Stimulated activated effector memory CD8-positive, alpha-beta T cell treated with anti-CD3 and anti-CD28 coated beads, Interleukin-12 subunit alpha, Interleukin-12 subunit beta, amount 100 ng/mL, for 72 hours (primary cell): ENCODE results near the gene SLC33A1.
"Not testable (repeated sequence)": the region's sequence is repeated elsewhere in the genome, so short reads cannot be mapped to it uniquely, and the experiment has no call there.

Experiments
- ATAC-seq: fragments of 150-1000 bp; cut with Tn5 transposase; 2 replicates; pipeline ENCODE4 v1.10.0; 2021
- DNase-seq, 2 donors: peaks; one replicate each; pipeline ENCODE4 v3.0.0; 2021 to 2022; ENCODE audit warnings: low spot score in 2 of 2
- H3K27ac Mint-ChIP-seq: one replicate; pipeline ENCODE4 v1.8.0; 2022; ENCODE audit warnings: mild to moderate bottlenecking, mixed read lengths
- H3K36me3 Mint-ChIP-seq: one replicate; pipeline ENCODE4 v1.8.0; 2022; ENCODE audit warnings: mild to moderate bottlenecking, mixed read lengths
- H3K4me1 Mint-ChIP-seq: one replicate; pipeline ENCODE4 v1.8.0; 2022; ENCODE audit warnings: mixed read lengths
- H3K4me3 Mint-ChIP-seq: one replicate; pipeline ENCODE4 v1.8.0; 2022; ENCODE audit warnings: mild to moderate bottlenecking, mixed read lengths
- H3K9me3 Mint-ChIP-seq: one replicate; pipeline ENCODE4 v1.8.0; 2022; ENCODE audit warnings: mixed read lengths

SLC33A1 gene

DNA sequence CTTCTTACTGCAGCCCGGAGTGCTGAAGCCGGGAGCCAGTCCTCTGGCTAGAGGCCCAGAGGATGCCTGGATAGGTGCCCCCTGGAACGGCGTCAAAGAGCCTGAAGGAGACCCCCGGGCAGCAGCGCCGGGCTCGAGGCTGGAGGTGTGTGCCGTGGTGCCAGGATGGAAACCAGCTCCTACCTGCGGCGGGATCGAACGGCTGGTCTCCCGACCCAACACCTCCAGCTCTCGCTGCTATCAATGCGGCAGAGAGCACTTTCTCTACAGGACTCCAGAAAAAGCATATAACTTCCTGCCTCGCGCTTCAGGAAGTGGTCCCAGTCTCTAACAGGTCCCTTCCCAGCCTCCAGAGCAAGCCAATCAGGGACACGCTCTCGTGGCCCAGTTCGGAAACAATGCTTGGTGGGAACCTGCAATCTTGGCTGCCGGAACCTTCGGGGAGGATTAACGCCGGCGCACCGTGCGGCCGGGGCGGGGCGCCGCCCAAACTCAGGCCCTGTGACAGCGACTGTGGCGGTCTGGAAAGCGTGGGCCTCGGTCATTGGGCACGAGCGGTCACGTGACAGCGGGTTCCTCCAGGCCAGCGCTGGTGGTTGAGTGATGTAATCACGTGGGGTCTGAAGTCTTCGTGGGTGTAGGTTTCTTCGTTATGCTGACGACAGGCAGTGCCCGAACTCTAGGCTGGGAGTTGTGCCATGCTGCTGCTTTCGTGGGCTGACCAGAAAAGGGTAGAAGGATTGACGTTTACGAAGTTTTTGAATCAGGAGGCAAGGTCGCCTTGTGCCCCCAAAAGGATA is at the start of gene SLC33A1:
TSS of gene SLC33A1 (minus strand) at position 287 of the 800 bp plus-strand sequence. CDS start 430 bp downstream, outside the sequence.
- H3K27ac Mint-ChIP-seq: peak within 1 kb of the TSS; percentile 97
- ATAC-seq (peak; percentile 94), DNase-seq (peak; percentile 95 to 99)
- H3K4me3 Mint-ChIP-seq: peak within 1 kb of the TSS; percentile 97
- H3K4me1 Mint-ChIP-seq: peaks cover 35% of the 10 kb centered on the region
- no peaks in the 10 kb centered on the region for H3K9me3 Mint-ChIP-seq
- peaks cover 51% of the 10 kb centered on the region for H3K36me3 Mint-ChIP-seq

- Mint-ChIP-seq H3K36me3 (peaks cover 81% of the 10 kb centered on the region), H3K27ac (no peak overlapping the region), H3K9me3 (no peaks in the 10 kb centered on the region), H3K4me3 (no peak overlapping the region), H3K4me1 (peaks cover 6% of the 10 kb centered on the region)
- ATAC-seq (no peak), DNase-seq (no peak)
Observed at GRCh38 chr3:155895379-155895900, 41.2 kb upstream of the SLC33A1 start.

DNA sequence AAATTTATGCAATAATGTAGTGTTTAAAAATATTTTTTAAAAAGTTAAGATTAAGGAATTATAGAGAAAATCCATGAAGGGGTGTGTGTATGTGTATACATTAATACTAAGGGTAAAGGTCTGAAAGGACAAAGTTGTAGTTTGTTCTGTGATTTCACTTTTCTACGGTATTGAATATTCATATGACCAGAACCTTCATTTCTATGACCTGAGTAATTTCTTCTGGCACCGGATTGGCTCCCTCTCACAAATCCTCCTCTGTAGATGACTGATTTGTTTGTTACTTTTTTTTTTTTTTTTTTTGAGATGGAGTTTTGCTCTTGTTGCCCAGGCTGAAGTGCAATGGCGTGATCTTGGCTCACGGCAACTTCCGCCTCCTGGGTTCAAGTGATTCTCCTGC is 37.1 kb upstream of the SLC33A1 start:
- H3K4me3 Mint-ChIP-seq: no peak overlapping the region
- DNase-seq (no peak), ATAC-seq (no peak)
- no peak overlapping the region for H3K27ac Mint-ChIP-seq
- H3K4me1 Mint-ChIP-seq: peaks cover 27% of the 10 kb centered on the region
- no peaks in the 10 kb centered on the region for H3K9me3 Mint-ChIP-seq
- peaks cover 40% of the 10 kb centered on the region for H3K36me3 Mint-ChIP-seq

DNA sequence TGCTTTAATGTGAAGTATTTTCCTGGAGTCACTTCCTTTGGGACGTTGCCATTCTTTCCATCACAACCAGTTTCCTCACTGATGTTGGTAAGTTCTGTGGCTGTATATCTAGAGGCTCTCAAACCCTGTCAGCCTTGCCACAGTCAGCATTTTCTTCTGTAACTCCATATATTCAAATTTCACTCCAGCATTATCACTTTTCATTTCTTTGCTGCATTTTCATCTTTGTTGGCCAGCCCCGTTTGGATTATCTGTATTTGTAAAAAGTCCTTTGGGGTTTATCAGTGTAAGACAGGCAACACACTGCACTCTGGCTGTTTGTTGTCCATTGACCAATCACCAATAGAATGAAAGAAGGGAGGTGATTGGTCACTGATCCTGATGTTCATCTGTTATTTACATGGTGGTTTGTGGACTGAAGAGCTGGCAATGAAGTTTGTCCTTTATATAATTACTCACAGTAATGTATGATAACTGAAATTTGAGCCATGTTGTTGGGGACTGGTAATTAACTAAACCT is 36.5 kb upstream of the SLC33A1 start:
- H3K4me1 Mint-ChIP-seq: peaks cover 27% of the 10 kb centered on the region

DNA sequence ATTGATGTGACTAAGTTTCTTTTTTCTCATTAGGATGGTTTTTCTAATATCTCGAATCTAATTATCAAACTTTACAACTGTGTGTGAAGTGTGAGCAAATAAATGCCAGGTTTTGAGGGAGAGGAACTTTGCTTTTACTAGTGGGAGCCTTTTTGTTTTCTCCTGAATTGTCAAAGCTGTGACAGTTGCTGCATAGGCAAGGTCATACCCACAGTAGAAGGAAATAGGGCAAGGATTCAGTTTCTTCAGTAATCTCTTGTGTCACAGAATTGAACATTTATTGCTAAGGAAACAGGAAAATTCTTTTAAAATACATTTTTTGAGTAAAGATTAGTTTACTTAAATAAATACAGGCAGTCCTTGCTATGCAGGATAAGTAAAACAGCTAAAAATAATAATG is 35.7 kb upstream of the SLC33A1 start:
- no peak for DNase-seq
- Mint-ChIP-seq H3K9me3 (no peaks in the 10 kb centered on the region), H3K4me3 (no peak overlapping the region), H3K27ac (no peak overlapping the region), H3K36me3 (peaks cover 26% of the 10 kb centered on the region), H3K4me1 (peaks cover 27% of the 10 kb centered on the region)
- no peak for ATAC-seq

More for the DNA sequence above, 36.5 kb upstream of the SLC33A1 start:
- H3K27ac Mint-ChIP-seq: no peak overlapping the region
- DNase-seq (no peak), ATAC-seq (no peak)
- peaks cover 34% of the 10 kb centered on the region for H3K36me3 Mint-ChIP-seq
- no peak overlapping the region for H3K4me3 Mint-ChIP-seq
- H3K9me3 Mint-ChIP-seq: no peaks in the 10 kb centered on the region

DNA sequence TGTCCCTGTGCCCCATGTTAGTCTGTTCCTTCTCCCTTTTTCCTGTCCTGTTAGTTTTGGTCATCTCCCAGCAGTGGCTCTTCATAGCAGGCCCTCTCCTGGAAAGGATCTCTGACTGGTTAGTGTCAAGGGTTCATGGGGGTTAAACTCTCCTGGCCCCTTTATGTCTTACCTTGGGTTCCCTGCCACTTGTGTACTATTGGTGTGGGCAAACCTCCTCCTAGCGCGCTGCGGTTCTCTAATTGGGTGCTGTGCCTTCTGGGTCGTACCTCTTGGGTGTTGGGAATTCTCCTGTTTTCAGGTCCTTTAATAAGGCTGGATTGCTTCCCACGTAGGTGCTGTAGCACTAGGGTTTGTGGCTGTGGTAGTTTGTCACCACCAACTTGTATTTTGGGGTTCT is 35.0 kb upstream of the SLC33A1 start:
- Mint-ChIP-seq H3K4me3 (no peak overlapping the region), H3K9me3 (no peaks in the 10 kb centered on the region), H3K36me3 (peaks cover 19% of the 10 kb centered on the region), H3K4me1 (peaks cover 33% of the 10 kb centered on the region), H3K27ac (no peak overlapping the region)
- no peak for ATAC-seq
- DNase-seq: no peak

- Mint-ChIP-seq H3K36me3 (no peaks in the 10 kb centered on the region), H3K4me1 (peaks cover 36% of the 10 kb centered on the region), H3K9me3 (no peaks in the 10 kb centered on the region), H3K4me3 (no peak overlapping the region), H3K27ac (no peak overlapping the region)
- no peak for ATAC-seq
- no peak for DNase-seq
Observed at GRCh38 chr3:155886915-155887314, 32.7 kb upstream of the SLC33A1 start.

DNA sequence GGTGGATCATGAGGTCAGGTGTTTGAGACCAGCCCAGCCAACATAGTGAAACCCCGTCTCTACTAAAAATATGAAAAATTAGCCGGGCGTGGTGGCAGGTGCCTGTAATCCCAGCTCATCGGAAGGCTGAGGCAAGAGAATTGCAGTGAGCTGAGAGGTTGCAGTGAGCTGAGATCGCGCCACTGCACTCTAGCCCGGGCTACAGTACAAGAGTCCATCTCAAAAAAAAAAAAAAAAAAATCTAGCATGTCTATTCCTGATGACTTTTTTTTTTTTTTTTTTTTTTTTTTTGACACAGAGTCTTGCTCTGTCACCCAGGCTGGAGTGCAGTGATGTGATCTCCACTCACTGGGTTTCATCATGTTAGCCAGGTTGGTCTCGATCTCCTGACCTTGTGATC is 32.1 kb upstream of the SLC33A1 start:
- peaks cover 40% of the 10 kb centered on the region for H3K4me1 Mint-ChIP-seq
- not testable (repeated sequence) for ATAC-seq, DNase-seq, H3K36me3 Mint-ChIP-seq, H3K9me3 Mint-ChIP-seq, H3K4me3 Mint-ChIP-seq, H3K27ac Mint-ChIP-seq

- DNase-seq (no peak), ATAC-seq (no peak)
- no peak overlapping the region for H3K27ac Mint-ChIP-seq
- H3K9me3 Mint-ChIP-seq: no peaks in the 10 kb centered on the region
- H3K4me3 Mint-ChIP-seq: no peak overlapping the region
- H3K4me1 Mint-ChIP-seq: peaks cover 39% of the 10 kb centered on the region
- H3K36me3 Mint-ChIP-seq: no peaks in the 10 kb centered on the region
Observed at GRCh38 chr3:155885292-155885691, 31.1 kb upstream of the SLC33A1 start.

DNA sequence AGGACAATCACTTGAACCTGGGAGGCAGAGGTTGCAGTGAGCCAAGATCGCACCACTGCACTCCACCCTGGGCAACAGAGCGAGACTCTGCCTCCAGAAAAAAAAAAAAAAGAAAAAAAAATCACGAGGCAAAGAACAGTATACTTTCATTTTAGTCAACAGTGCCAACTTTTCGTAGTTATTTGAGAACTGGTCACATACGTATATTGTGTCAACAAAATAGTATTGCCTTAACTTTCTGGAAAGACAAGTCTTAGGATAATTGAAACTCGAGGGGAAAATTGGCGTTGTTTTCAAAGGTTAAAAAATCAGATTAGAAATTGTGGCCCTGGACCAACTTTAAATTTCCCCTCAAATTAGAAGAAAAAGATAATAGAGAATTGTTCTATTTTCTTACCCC is 30.1 kb upstream of the SLC33A1 start:
- H3K4me3 Mint-ChIP-seq: no peak overlapping the region
- peaks cover 45% of the 10 kb centered on the region for H3K4me1 Mint-ChIP-seq
- no peaks in the 10 kb centered on the region for H3K36me3 Mint-ChIP-seq
- H3K9me3 Mint-ChIP-seq: no peaks in the 10 kb centered on the region
- H3K27ac Mint-ChIP-seq: no peak overlapping the region
- DNase-seq: no peak
- no peak for ATAC-seq

- DNase-seq: no peak
- Mint-ChIP-seq H3K4me3 (no peak overlapping the region), H3K9me3 (no peaks in the 10 kb centered on the region), H3K36me3 (peaks cover 2% of the 10 kb centered on the region), H3K4me1 (peaks cover 57% of the 10 kb centered on the region), H3K27ac (no peak overlapping the region)
- ATAC-seq: peak; percentile 39
Observed at GRCh38 chr3:155880286-155880685, 26.1 kb upstream of the SLC33A1 start.

DNA sequence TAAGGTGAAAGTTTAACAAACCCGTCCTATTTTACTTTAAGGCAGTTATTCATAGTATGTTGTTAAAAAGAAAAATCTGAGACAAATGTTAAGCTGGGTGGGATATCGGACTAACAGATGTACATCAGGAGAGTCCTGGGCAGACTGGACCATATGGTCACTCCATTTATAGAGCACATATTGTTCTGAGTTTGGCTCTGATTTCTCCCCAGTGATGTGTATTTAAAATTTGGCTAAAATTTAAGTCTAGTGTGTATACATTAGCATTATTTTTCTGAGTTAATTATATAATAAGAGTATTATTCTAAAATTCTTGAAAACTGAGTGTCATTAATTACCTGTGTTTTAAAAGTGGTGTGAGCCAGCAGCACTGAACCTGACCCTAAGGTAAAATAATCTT is 22.3 kb upstream of the SLC33A1 start:
- Mint-ChIP-seq H3K4me3 (no peak overlapping the region), H3K4me1 (peaks cover 47% of the 10 kb centered on the region), H3K9me3 (no peaks in the 10 kb centered on the region), H3K36me3 (peaks cover 23% of the 10 kb centered on the region), H3K27ac (no peak overlapping the region)
- DNase-seq: no peak
- no peak for ATAC-seq

GRCh38 chr3:155876037-155876436 is 21.8 kb upstream of the SLC33A1 start:
- peaks cover 47% of the 10 kb centered on the region for H3K4me1 Mint-ChIP-seq
- no peak overlapping the region for H3K4me3 Mint-ChIP-seq
- DNase-seq: no peak
- ATAC-seq: no peak
- H3K9me3 Mint-ChIP-seq: no peaks in the 10 kb centered on the region
- H3K36me3 Mint-ChIP-seq: peaks cover 23% of the 10 kb centered on the region
- H3K27ac Mint-ChIP-seq: no peak overlapping the region

DNA sequence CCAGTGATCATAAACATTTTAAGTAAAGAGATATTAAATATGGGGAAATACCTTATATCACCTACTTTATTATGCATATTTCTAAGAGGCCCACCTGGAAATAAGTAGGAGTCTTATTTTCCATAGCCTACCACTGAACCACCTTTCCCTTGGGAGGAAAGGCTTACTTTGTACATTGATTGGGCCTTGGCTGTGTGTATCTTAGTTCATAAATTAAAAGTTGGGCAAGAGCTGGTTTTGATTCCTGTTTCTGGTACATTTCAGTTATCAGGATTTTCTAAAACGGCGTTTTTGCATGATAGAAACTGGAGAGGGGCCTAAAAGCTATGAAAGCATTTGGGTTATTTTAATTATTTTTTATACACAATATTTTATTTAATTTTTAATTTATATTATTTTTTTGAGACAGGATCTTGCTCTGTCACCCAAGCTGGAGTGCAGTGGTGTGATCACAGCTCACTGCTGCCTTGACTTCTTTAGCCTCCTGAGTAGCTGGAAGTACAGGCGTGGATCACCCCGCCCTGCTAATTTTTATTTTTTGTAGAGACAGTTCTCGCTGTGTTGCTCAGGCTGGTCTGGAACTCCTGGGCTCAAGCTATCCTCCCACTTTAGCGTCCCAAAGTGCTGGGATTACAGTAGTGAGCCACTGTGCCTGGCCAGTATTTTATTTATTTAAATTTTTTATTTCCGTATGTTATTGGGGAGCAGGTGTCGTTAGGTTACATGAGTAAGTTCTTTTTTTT is 18.8 kb upstream of the SLC33A1 start:
- Mint-ChIP-seq H3K36me3 (peaks cover 23% of the 10 kb centered on the region), H3K4me1 (peaks cover 25% of the 10 kb centered on the region), H3K4me3 (peak overlapping the region; percentile 92), H3K9me3 (no peaks in the 10 kb centered on the region), H3K27ac (no peak overlapping the region)
- no peak for ATAC-seq
- DNase-seq: no peak

GRCh38 chr3:155871746-155872158 is 17.5 kb upstream of the SLC33A1 start:
- no peaks in the 10 kb centered on the region for H3K9me3 Mint-ChIP-seq
- H3K4me3 Mint-ChIP-seq: peak overlapping the region; percentile 92
- no peak for DNase-seq
- no peak for ATAC-seq
- H3K27ac Mint-ChIP-seq: peak overlapping the region; percentile 92
- peaks cover 14% of the 10 kb centered on the region for H3K4me1 Mint-ChIP-seq
- peaks cover 23% of the 10 kb centered on the region for H3K36me3 Mint-ChIP-seq
